ENCODE results near the gene CLNK. TPM values are rescaled to one million over a fixed set of nuclear protein-coding genes. Genes with fewer than 3 reads are reported as not detected.

Gene CLNK
- total and polyA plus RNA-seq, 2 of the 8 experiments (the other 6 are each of a cell fraction or from before 2014, with no cell fraction given): not detected

GRCh38 chr4:10667701-10668326 lies 16.8 kb downstream of the CLNK start (continued):
- no peak for TF ChIP-seq E2F6 (IDR thresholded peaks at IDR 0.05)
